PC-3 (cell line): ENCODE data around the gene GRK1. TPM values are rescaled to one million over a fixed set of nuclear protein-coding genes. Genes with fewer than 3 reads are reported as not detected.

Source experiments
- ATAC-seq: fragments of 200-7000 bp; cut with Tn5 transposase; 2 replicates; pipeline ENCODE4 v1.9.1; 2020; ENCODE audit warnings: mild to moderate bottlenecking, moderate library complexity
- BruUV-seq: library from RNA; stranded (reverse); fragments of 400-500 nt; replicated peaks from 2 replicates; lab custom pipeline; 2021; lab: Mats Ljungman, UMichigan
- CTCF ChIA-PET: fragments of 300-600 bp; sonication (Branson Sonifier 250); formaldehyde crosslinking; loops from one replicate; lab custom pipeline; 2022; ENCODE audit warnings: antibody characterized with exemption; lab: Charles Lee
- POLR2A ChIA-PET: fragments of 300-600 bp; sonication (Branson Sonifier 250); formaldehyde crosslinking; loops from one replicate; lab custom pipeline; 2022; ENCODE audit warnings: antibody characterized with exemption; ENCODE audit not compliant: unreplicated experiment; lab: Charles Lee
- DNase-seq: peaks from one replicate; pipeline ENCODE4 v3.0.0-alpha.2; 2015
- H2AFZ ChIP-seq: fragments of 300-600 bp; sonication (generic); 2 replicates; pipeline ENCODE4 v1.6.0; 2016; ENCODE audit warnings: antibody characterized with exemption, low read length
- H3F3A ChIP-seq: fragments of 300-600 bp; sonication (generic); one replicate; pipeline ENCODE4 v1.6.0; 2017; ENCODE audit warnings: antibody characterized with exemption, low read length, control low read depth, mild to moderate bottlenecking; ENCODE audit not compliant: unreplicated experiment
- H3K27ac ChIP-seq: fragments of 300-600 bp; sonication (generic); 2 replicates; pipeline ENCODE4 v1.5.1; 2016; ENCODE audit warnings: mild to moderate bottlenecking, low read length
- H3K27me3 ChIP-seq: fragments of 300-600 bp; sonication (generic); 2 replicates; pipeline ENCODE4 v1.6.1; 2016; ENCODE audit warnings: low read length, mixed read lengths
- H3K36me3 ChIP-seq: fragments of 300-600 bp; sonication (generic); 2 replicates; pipeline ENCODE4 v1.6.1; 2016; ENCODE audit warnings: low read depth, mixed run types, low read length, mixed read lengths
- H3K4me1 ChIP-seq: fragments of 300-600 bp; sonication (generic); 2 replicates; pipeline ENCODE4 v1.5.1; 2016; ENCODE audit warnings: low read length; ENCODE audit not compliant: insufficient read depth
- H3K4me2 ChIP-seq: fragments of 300-600 bp; sonication (generic); 2 replicates; pipeline ENCODE4 v1.6.0; 2016; ENCODE audit warnings: low read length
- H3K4me3 ChIP-seq: fragments of 300-600 bp; sonication (generic); 2 replicates; pipeline ENCODE4 v1.5.1; 2016; ENCODE audit warnings: mild to moderate bottlenecking, low read length, mixed read lengths
- H3K79me2 ChIP-seq: fragments of 300-600 bp; sonication (generic); 2 replicates; pipeline ENCODE4 v1.6.1; 2017; ENCODE audit warnings: low read length, mixed read lengths
- H3K9ac ChIP-seq: fragments of 300-600 bp; sonication (generic); 2 replicates; pipeline ENCODE4 v1.6.0; 2016; ENCODE audit warnings: mild to moderate bottlenecking, low read length
- H3K9me2 ChIP-seq: fragments of 300-600 bp; sonication (generic); replicated peaks from 2 replicates; pipeline ENCODE4 v1.6.1; 2016; ENCODE audit warnings: mixed run types, low read length, mixed read lengths
- H3K9me3 ChIP-seq: fragments of 300-600 bp; sonication (generic); 2 replicates; pipeline ENCODE4 v1.6.1; 2016; ENCODE audit warnings: low read length, mixed read lengths
- H4K20me1 ChIP-seq: fragments of 300-600 bp; sonication (generic); 2 replicates; pipeline ENCODE4 v1.6.1; 2016; ENCODE audit warnings: low read length, mixed read lengths
- CTCF ChIP-seq: fragments of 300-600 bp; sonication (generic); conservative IDR thresholded peaks from 2 replicates; pipeline ENCODE4 v1.5.1; 2017; ENCODE audit warnings: antibody characterized with exemption, low read depth, mild to moderate bottlenecking, low read length
- EZH2 ChIP-seq: fragments of 300-600 bp; sonication (generic); IDR thresholded peaks from one replicate; pipeline ENCODE4 v1.6.1; 2017; ENCODE audit warnings: antibody characterized with exemption, mild to moderate bottlenecking, low read length; ENCODE audit not compliant: unreplicated experiment
- EZH2phosphoT487 ChIP-seq: fragments of 300-600 bp; sonication (generic); IDR thresholded peaks from 2 replicates; pipeline ENCODE4 v1.6.1; 2018; ENCODE audit warnings: mild to moderate bottlenecking, antibody characterized with exemption, low read length, borderline replicate concordance
- intact Hi-C: fragments of 100-400 bp; cut with micrococcal nuclease; formaldehyde crosslinking; loops from 2 replicates; pipeline ENCODE4 v1.9.0; 2023
- total RNA-seq: library from RNA; depleted of rRNA; stranded (reverse); fragments of >200 nt; gene quantifications from 2 replicates; pipeline ENCODE4 v1.2.3, GENCODE V29; 2014

Gene GRK1
- total RNA-seq, 1 experiment from 2014 or later: not detected

DNA sequence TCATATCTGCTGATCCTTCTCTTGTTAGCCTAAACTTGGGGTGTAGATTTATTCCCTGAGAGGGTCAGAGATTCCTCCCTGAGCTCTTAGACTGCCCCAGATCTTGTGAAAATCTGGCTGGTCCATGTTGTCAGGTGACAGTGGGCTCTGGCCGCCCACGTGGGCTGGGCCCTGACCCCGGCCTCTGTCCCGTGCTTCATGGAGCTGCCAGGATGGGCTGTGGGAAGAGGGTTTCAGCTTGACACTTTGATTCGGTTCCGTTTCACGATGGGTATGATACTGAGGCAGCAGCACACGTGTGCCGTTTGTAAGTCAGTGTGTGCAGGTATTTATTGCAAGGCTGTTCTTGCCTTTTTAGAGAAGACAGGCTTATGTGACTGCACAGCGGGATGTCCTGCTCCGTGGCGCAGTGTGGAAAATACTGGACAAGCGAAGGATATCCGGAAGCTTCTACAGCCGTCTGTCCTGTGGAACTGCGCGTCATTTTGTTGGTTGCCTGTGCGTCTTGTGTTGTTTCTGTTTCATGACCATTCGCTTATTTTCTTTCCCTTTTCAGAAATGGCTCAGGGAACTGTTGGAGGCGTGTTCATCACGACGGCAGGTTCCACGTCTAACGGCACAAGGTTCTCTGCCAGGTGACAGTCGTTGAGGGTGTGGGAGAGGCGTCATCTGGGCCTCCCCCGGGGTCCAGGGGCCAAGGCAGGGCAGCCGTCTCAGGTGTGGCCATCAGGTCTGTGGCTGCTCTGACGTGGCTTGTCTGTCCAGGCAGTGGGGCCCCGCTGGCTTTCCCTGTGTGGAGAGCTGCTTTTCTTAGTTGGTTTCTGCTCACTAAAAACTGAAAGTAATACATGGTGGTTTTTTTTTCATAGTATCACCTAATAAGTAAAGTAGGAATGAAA is 29.5 kb upstream of the GRK1 start:
- Histone ChIP-seq H3K27me3 (no peaks in the 10 kb centered on the region), H3K9me3 (no peaks in the 10 kb centered on the region), H3K9ac (no peak overlapping the region), H3K79me2 (no peaks in the 10 kb centered on the region), H4K20me1 (no peaks in the 10 kb centered on the region), H3K9me2 (no peaks in the 10 kb centered on the region), H3K4me1 (no peaks in the 10 kb centered on the region), H2AFZ (no peak overlapping the region), H3K4me2 (no peak overlapping the region), H3K36me3 (peaks cover 40% of the 10 kb centered on the region), H3K27ac (no peak overlapping the region), H3K4me3 (no peak overlapping the region), H3F3A (no peaks in the 10 kb centered on the region)
- ATAC-seq: no peak
- no peak for DNase-seq
- no TSS peak for BruUV-seq
- intact Hi-C loops: no loop called here
- ChIA-PET POLR2A (no interaction called here), CTCF (no interaction called here)
- TF ChIP-seq CTCF: no peak
- no peak for TF ChIP-seq EZH2phosphoT487
- no peak for TF ChIP-seq EZH2

DNA sequence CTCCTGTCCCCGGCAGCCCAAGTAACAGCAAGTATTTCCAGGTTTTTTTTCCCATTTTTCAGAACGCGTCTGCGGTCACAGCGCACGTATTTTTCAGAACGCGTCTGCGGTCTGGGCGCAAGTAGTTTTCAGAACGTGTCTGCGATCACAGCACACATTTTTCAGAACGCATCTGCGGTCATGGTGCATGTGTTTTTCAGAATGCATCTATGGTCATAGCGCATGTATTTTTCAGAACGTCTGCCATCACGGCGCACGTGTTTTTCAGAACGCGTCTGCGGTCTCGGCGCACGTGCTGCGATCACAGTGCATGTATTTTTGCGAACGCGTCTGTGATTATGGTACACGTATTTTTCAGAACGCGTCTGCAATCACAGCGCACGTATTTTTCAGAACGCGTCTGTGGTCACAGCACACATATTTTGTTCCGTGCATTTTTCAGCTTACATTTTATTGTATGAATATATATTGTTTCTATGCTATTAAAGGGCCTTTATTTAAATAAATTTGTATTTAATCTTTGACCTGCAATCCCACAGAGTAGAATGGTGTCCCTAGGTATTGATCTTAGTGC is 28.8 kb upstream of the GRK1 start:
- Histone ChIP-seq H3K36me3 (peaks cover 40% of the 10 kb centered on the region), H4K20me1 (no peaks in the 10 kb centered on the region), H3K27me3 (no peaks in the 10 kb centered on the region), H3K27ac (no peak overlapping the region), H3K4me3 (no peak overlapping the region), H3K4me2 (no peak overlapping the region), H3K9ac (no peak overlapping the region), H3K79me2 (no peaks in the 10 kb centered on the region), H3K9me2 (no peaks in the 10 kb centered on the region), H3F3A (no peaks in the 10 kb centered on the region), H2AFZ (no peak overlapping the region), H3K4me1 (no peaks in the 10 kb centered on the region), H3K9me3 (no peaks in the 10 kb centered on the region)
- ATAC-seq (no peak), DNase-seq (no peak)
- BruUV-seq: no TSS peak
- intact Hi-C loops: no loop called here
- TF ChIP-seq EZH2 (no peak), EZH2phosphoT487 (no peak), CTCF (no peak)
- CTCF ChIA-PET: no interaction called here
- POLR2A ChIA-PET: no interaction called here

- no peaks in the 10 kb centered on the region for H3K4me1 ChIP-seq
- H3K9me3 ChIP-seq: no peaks in the 10 kb centered on the region
- no peaks in the 10 kb centered on the region for H3K27me3 ChIP-seq
- BruUV-seq: no TSS peak
- H3K4me3 ChIP-seq: no peak overlapping the region
- H2AFZ ChIP-seq: no peak overlapping the region
- ATAC-seq (no peak), DNase-seq (no peak)
- CTCF ChIA-PET: no interaction called here
- no peaks in the 10 kb centered on the region for H3K9me2 ChIP-seq
- POLR2A ChIA-PET: no interaction called here
- intact Hi-C loops: no loop called here
- no peak overlapping the region for H3K9ac ChIP-seq
- no peak for TF ChIP-seq EZH2phosphoT487
- no peak for TF ChIP-seq CTCF
- TF ChIP-seq EZH2: no peak
- no peaks in the 10 kb centered on the region for H4K20me1 ChIP-seq
- H3K36me3 ChIP-seq: peaks cover 40% of the 10 kb centered on the region
- no peaks in the 10 kb centered on the region for H3F3A ChIP-seq
- H3K4me2 ChIP-seq: no peak overlapping the region
- no peaks in the 10 kb centered on the region for H3K79me2 ChIP-seq
- no peak overlapping the region for H3K27ac ChIP-seq
Observed at GRCh38 chr13:113638806-113639205, 28.2 kb upstream of the GRK1 start.
